Activated T-cell treated with anti-CD3 and anti-CD28 coated beads, Interleukin-2, amount 50 U/mL, for 4 hours (primary cell): ENCODE data around the gene RNLS. TPM values are rescaled to one million over a fixed set of nuclear protein-coding genes. Genes with fewer than 3 reads are reported as not detected.

Experiments used
- ATAC-seq, 2 donors: fragments of 200-7000 bp; cut with Tn5 transposase; one replicate each; pipeline ENCODE4 v1.10.0; 2021
- DNase-seq: peaks from one replicate; pipeline ENCODE4 v3.0.0-alpha.2; 2020
- H3K27me3 Mint-ChIP-seq: one replicate; pipeline ENCODE4 v1.8.0; 2021; ENCODE audit warnings: low read depth, mixed read lengths
- H3K36me3 Mint-ChIP-seq: one replicate; pipeline ENCODE4 v1.8.0; 2022; ENCODE audit warnings: mixed read lengths; ENCODE audit not compliant: insufficient read depth
- H3K4me1 Mint-ChIP-seq: one replicate; pipeline ENCODE4 v1.8.0; 2021; ENCODE audit warnings: low read depth, mixed read lengths
- H3K4me3 Mint-ChIP-seq: one replicate; pipeline ENCODE4 v1.8.0; 2021; ENCODE audit warnings: mild to moderate bottlenecking, moderate library complexity, mixed read lengths
- H3K9me3 Mint-ChIP-seq: one replicate; pipeline ENCODE4 v1.8.0; 2021; ENCODE audit warnings: mixed read lengths
- total RNA-seq, 3 donors: library from RNA; stranded (reverse); gene quantifications; one replicate each; pipeline ENCODE4 v1.2.1, GENCODE V29; 2021

Gene RNLS
- total RNA-seq, 3 donors from 2014 or later, result 3.4 to 5.5 (median 5.4) TPM

GRCh38 chr10:88466786-88467185 lies 116.3 kb downstream of the RNLS start:
- DNase-seq, result no peak
- Mint-ChIP-seq H3K4me1 (no peaks in the 10 kb centered on the region), H3K36me3 (no peaks in the 10 kb centered on the region), H3K4me3 (no peak overlapping the region), H3K9me3 (no peaks in the 10 kb centered on the region), H3K27me3 (no peaks in the 10 kb centered on the region)
- ATAC-seq, result no peak

GRCh38 chr10:88465765-88466164 lies 117.4 kb downstream of the RNLS start:
- ATAC-seq (no peak), DNase-seq (no peak)
- Mint-ChIP-seq H3K36me3 (no peaks in the 10 kb centered on the region), H3K4me1 (no peaks in the 10 kb centered on the region), H3K27me3 (no peaks in the 10 kb centered on the region), H3K9me3 (no peaks in the 10 kb centered on the region), H3K4me3 (no peak overlapping the region)

- no peaks in the 10 kb centered on the region for H3K9me3 Mint-ChIP-seq
- DNase-seq, result no peak
- no peaks in the 10 kb centered on the region for H3K36me3 Mint-ChIP-seq
- H3K4me3 Mint-ChIP-seq, result no peak overlapping the region
- no peaks in the 10 kb centered on the region for H3K4me1 Mint-ChIP-seq
- H3K27me3 Mint-ChIP-seq, result no peaks in the 10 kb centered on the region
- ATAC-seq, result no peak
Observed at GRCh38 chr10:88463811-88464210, 119.3 kb downstream of the RNLS start.

GRCh38 chr10:88461426-88461825 lies 121.7 kb downstream of the RNLS start:
- no peaks in the 10 kb centered on the region for H3K36me3 Mint-ChIP-seq
- H3K4me1 Mint-ChIP-seq, result no peaks in the 10 kb centered on the region
- no peaks in the 10 kb centered on the region for H3K9me3 Mint-ChIP-seq
- no peak overlapping the region for H3K4me3 Mint-ChIP-seq
- DNase-seq (no peak), ATAC-seq (no peak)
- no peaks in the 10 kb centered on the region for H3K27me3 Mint-ChIP-seq

GRCh38 chr10:88459530-88459929 lies 123.6 kb downstream of the RNLS start:
- Mint-ChIP-seq H3K9me3 (no peaks in the 10 kb centered on the region), H3K4me1 (no peaks in the 10 kb centered on the region), H3K27me3 (no peaks in the 10 kb centered on the region), H3K36me3 (no peaks in the 10 kb centered on the region), H3K4me3 (no peak overlapping the region)
- no peak for ATAC-seq
- DNase-seq, result no peak

- H3K36me3 Mint-ChIP-seq, result no peaks in the 10 kb centered on the region
- no peak for ATAC-seq
- DNase-seq, result no peak
- H3K4me1 Mint-ChIP-seq, result no peaks in the 10 kb centered on the region
- H3K9me3 Mint-ChIP-seq, result no peaks in the 10 kb centered on the region
- H3K27me3 Mint-ChIP-seq, result no peaks in the 10 kb centered on the region
- no peak overlapping the region for H3K4me3 Mint-ChIP-seq
Observed at GRCh38 chr10:88458209-88458608, 124.9 kb downstream of the RNLS start.

- Mint-ChIP-seq H3K36me3 (no peaks in the 10 kb centered on the region), H3K4me1 (no peaks in the 10 kb centered on the region), H3K9me3 (no peaks in the 10 kb centered on the region), H3K27me3 (no peaks in the 10 kb centered on the region), H3K4me3 (no peak overlapping the region)
- ATAC-seq (no peak), DNase-seq (no peak)
Observed at GRCh38 chr10:88457660-88458059, 125.5 kb downstream of the RNLS start.

GRCh38 chr10:88456730-88457129 lies 126.4 kb downstream of the RNLS start:
- no peak for ATAC-seq
- Mint-ChIP-seq H3K4me1 (no peaks in the 10 kb centered on the region), H3K4me3 (no peak overlapping the region), H3K27me3 (no peaks in the 10 kb centered on the region), H3K36me3 (no peaks in the 10 kb centered on the region), H3K9me3 (no peaks in the 10 kb centered on the region)
- DNase-seq, result no peak

- H3K9me3 Mint-ChIP-seq, result no peaks in the 10 kb centered on the region
Observed at GRCh38 chr10:88455831-88456230, 127.3 kb downstream of the RNLS start.

GRCh38 chr10:88450201-88450600 lies 132.9 kb downstream of the RNLS start:
- H3K4me3 Mint-ChIP-seq, result no peak overlapping the region
- H3K36me3 Mint-ChIP-seq, result peaks cover 1% of the 10 kb centered on the region
- no peaks in the 10 kb centered on the region for H3K9me3 Mint-ChIP-seq
- no peaks in the 10 kb centered on the region for H3K4me1 Mint-ChIP-seq
- no peak for DNase-seq
- ATAC-seq, result no peak
- H3K27me3 Mint-ChIP-seq, result no peaks in the 10 kb centered on the region

More at GRCh38 chr10:88455831-88456230, 127.3 kb downstream of the RNLS start:
- DNase-seq (no peak), ATAC-seq (no peak)
- H3K4me1 Mint-ChIP-seq, result no peaks in the 10 kb centered on the region
- H3K27me3 Mint-ChIP-seq, result no peaks in the 10 kb centered on the region
- H3K36me3 Mint-ChIP-seq, result no peaks in the 10 kb centered on the region
- no peak overlapping the region for H3K4me3 Mint-ChIP-seq

GRCh38 chr10:88442716-88443115 lies 140.4 kb downstream of the RNLS start:
- no peak for ATAC-seq
- Mint-ChIP-seq H3K9me3 (no peaks in the 10 kb centered on the region), H3K4me1 (no peaks in the 10 kb centered on the region), H3K27me3 (no peaks in the 10 kb centered on the region), H3K36me3 (peaks cover 1% of the 10 kb centered on the region), H3K4me3 (no peak overlapping the region)
- no peak for DNase-seq

- H3K36me3 Mint-ChIP-seq, result no peaks in the 10 kb centered on the region
- no peak overlapping the region for H3K4me3 Mint-ChIP-seq
- H3K27me3 Mint-ChIP-seq, result no peaks in the 10 kb centered on the region
- H3K4me1 Mint-ChIP-seq, result no peaks in the 10 kb centered on the region
- DNase-seq, result no peak
- H3K9me3 Mint-ChIP-seq, result no peaks in the 10 kb centered on the region
- no peak for ATAC-seq
Observed at GRCh38 chr10:88440541-88440940, 142.6 kb downstream of the RNLS start.

GRCh38 chr10:88439932-88440331 lies 143.2 kb downstream of the RNLS start:
- ATAC-seq, result no peak
- DNase-seq, result no peak
- H3K4me3 Mint-ChIP-seq, result no peak overlapping the region
- H3K27me3 Mint-ChIP-seq, result no peaks in the 10 kb centered on the region
- no peaks in the 10 kb centered on the region for H3K4me1 Mint-ChIP-seq
- no peaks in the 10 kb centered on the region for H3K9me3 Mint-ChIP-seq
- H3K36me3 Mint-ChIP-seq, result no peaks in the 10 kb centered on the region

GRCh38 chr10:88437411-88437810 lies 145.7 kb downstream of the RNLS start:
- H3K4me1 Mint-ChIP-seq, result no peaks in the 10 kb centered on the region
- H3K9me3 Mint-ChIP-seq, result peaks cover 3% of the 10 kb centered on the region
- H3K36me3 Mint-ChIP-seq, result peaks cover 2% of the 10 kb centered on the region
- no peak overlapping the region for H3K4me3 Mint-ChIP-seq
- ATAC-seq (no peak), DNase-seq (no peak)
- H3K27me3 Mint-ChIP-seq, result no peaks in the 10 kb centered on the region

GRCh38 chr10:88433565-88434186 lies 149.4 kb downstream of the RNLS start:
- DNase-seq (no peak), ATAC-seq (no peak)
- Mint-ChIP-seq H3K4me1 (no peaks in the 10 kb centered on the region), H3K36me3 (peaks cover 2% of the 10 kb centered on the region), H3K4me3 (no peak overlapping the region), H3K27me3 (no peaks in the 10 kb centered on the region), H3K9me3 (peaks cover 4% of the 10 kb centered on the region)

GRCh38 chr10:88431103-88431502 lies 152.0 kb downstream of the RNLS start:
- H3K36me3 Mint-ChIP-seq, result peaks cover 2% of the 10 kb centered on the region
- DNase-seq (no peak), ATAC-seq (no peak)
- H3K27me3 Mint-ChIP-seq, result no peaks in the 10 kb centered on the region
- peaks cover 4% of the 10 kb centered on the region for H3K9me3 Mint-ChIP-seq
- peaks cover 6% of the 10 kb centered on the region for H3K4me1 Mint-ChIP-seq
- no peak overlapping the region for H3K4me3 Mint-ChIP-seq
